Amniotic stem cell (primary cell): ENCODE data around the gene CBX7.
"Not testable (repeated sequence)": the region's sequence is repeated elsewhere in the genome, so short reads cannot be mapped to it uniquely, and the experiment has no call there.

Experiments
- DNase-seq: peaks from one replicate; lab custom pipeline; 2025; lab: John Stamatoyannopoulos, UW

Gene CBX7

GRCh38 chr22:39174498-39175352 is 22.2 kb upstream of the CBX7 start:
- DNase-seq, result peak; percentile 56

GRCh38 chr22:39173787-39174497 is 21.5 kb upstream of the CBX7 start:
- DNase-seq, result no peak

- no peak for DNase-seq
Observed at GRCh38 chr22:39173050-39173706, 20.7 kb upstream of the CBX7 start.

GRCh38 chr22:39172265-39173049 is 20.0 kb upstream of the CBX7 start:
- not testable (repeated sequence) for DNase-seq

- no peak for DNase-seq
Observed at GRCh38 chr22:39171623-39172264, 19.3 kb upstream of the CBX7 start.

GRCh38 chr22:39170825-39171622 is 18.5 kb upstream of the CBX7 start:
- DNase-seq, result peak; percentile 22

GRCh38 chr22:39169797-39170466 is 17.5 kb upstream of the CBX7 start:
- no peak for DNase-seq

- DNase-seq, result no peak
Observed at GRCh38 chr22:39166547-39166946, 14.1 kb upstream of the CBX7 start.

GRCh38 chr22:39156093-39156492 is 3.6 kb upstream of the CBX7 start:
- DNase-seq, result not testable (repeated sequence)

GRCh38 chr22:39155421-39155820 is 2.9 kb upstream of the CBX7 start:
- no peak for DNase-seq

- no peak for DNase-seq
Observed at GRCh38 chr22:39153220-39153717, 789 bp upstream of the CBX7 start.

- DNase-seq, result no peak
Observed at GRCh38 chr22:39152024-39152510, 413 bp downstream of the CBX7 start.

GRCh38 chr22:39151329-39151975 is 1.0 kb downstream of the CBX7 start:
- no peak for DNase-seq

- DNase-seq, result no peak
Observed at GRCh38 chr22:39150848-39151215, 1.6 kb downstream of the CBX7 start.

- DNase-seq, result no peak
Observed at GRCh38 chr22:39149915-39150847, 2.3 kb downstream of the CBX7 start.

GRCh38 chr22:39148727-39149535 is 3.5 kb downstream of the CBX7 start:
- DNase-seq, result no peak

- no peak for DNase-seq
Observed at GRCh38 chr22:39148026-39148726, 4.3 kb downstream of the CBX7 start.
